ENCODE measurements around the gene ZNF750.

DNA sequence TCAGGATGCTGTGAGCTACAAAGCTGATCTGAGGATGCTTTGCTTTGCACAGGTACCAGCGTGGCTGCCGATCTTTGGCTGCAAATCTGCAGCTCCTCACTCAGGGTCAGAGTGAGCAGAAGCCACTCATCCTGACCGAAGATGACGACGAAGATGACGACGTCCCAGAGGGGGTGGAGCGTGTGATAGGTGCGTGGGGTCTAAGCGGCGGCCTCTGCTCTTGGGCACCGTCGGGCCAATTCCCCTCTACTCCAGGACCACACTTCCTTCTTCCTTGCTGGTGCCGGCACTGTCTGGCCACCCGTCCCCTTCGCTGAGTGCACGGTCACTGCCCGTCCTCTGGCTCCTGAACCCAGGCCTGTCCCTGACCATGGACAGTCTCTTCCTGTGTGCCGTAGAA, 34.0 kb downstream of the ZNF750 start:
- TF ChIP-seq POLR2A (IDR thresholded peaks at IDR 0.05) (no peak), CTCF (IDR thresholded peaks at IDR 0.05) (no peak)

Data from lower leg skin (tissue), 3 donors.